K562 (cell line): ENCODE data around the gene TRABD2B.

Source experiments
- POLR2A ChIP-seq: fragments of 450-650 bp; conservative IDR thresholded peaks from 2 replicates; pipeline ENCODE4 v1.6.1; 2016
- TF ChIP-seq, protein P1 (sequence below), 3 experiments: IDR thresholded peaks in 2 of 3; conservative IDR thresholded peaks in 1 of 3; 2 replicates each; pipeline ENCODE4 v1.5.1; 2011 to 2012; ENCODE audit warnings: low read length in 3 of 3, mild to moderate bottlenecking in 3 of 3, control low read depth in 2 of 3, improper control_type of control experiment in 1 of 3, inconsistent platforms in 1 of 3, low read depth in 1 of 3, mixed read lengths in 1 of 3, moderate library complexity in 1 of 3; ENCODE audit not compliant: insufficient read depth in 2 of 3

GRCh38 chr1:47717341-47717740, 279.8 kb downstream of the TRABD2B start:
- TF ChIP-seq, protein P1, sequence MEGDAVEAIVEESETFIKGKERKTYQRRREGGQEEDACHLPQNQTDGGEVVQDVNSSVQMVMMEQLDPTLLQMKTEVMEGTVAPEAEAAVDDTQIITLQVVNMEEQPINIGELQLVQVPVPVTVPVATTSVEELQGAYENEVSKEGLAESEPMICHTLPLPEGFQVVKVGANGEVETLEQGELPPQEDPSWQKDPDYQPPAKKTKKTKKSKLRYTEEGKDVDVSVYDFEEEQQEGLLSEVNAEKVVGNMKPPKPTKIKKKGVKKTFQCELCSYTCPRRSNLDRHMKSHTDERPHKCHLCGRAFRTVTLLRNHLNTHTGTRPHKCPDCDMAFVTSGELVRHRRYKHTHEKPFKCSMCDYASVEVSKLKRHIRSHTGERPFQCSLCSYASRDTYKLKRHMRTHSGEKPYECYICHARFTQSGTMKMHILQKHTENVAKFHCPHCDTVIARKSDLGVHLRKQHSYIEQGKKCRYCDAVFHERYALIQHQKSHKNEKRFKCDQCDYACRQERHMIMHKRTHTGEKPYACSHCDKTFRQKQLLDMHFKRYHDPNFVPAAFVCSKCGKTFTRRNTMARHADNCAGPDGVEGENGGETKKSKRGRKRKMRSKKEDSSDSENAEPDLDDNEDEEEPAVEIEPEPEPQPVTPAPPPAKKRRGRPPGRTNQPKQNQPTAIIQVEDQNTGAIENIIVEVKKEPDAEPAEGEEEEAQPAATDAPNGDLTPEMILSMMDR (IDR thresholded peaks at IDR 0.05 in 2 of 3, conservative IDR thresholded peaks at IDR 0.05 in 1 of 3; ENCODE audit: insufficient read depth in 2 of 3, low read depth in 1 of 3, low read length in 3 of 3): no peak
- TF ChIP-seq POLR2A: no peak
